ENCODE results near the gene CABCOCO1.

CABCOCO1 gene

GRCh38 chr10:61757525-61758397 is 95.0 kb downstream of the CABCOCO1 start:
- DNase-seq = no peak

- no peak for DNase-seq
Measured at GRCh38 chr10:61758433-61758832, 95.7 kb downstream of the CABCOCO1 start.

- DNase-seq = no peak
Measured at GRCh38 chr10:61759751-61760150, 97.0 kb downstream of the CABCOCO1 start.

- DNase-seq = no peak
Measured at GRCh38 chr10:61760943-61761824, 98.5 kb downstream of the CABCOCO1 start.

GRCh38 chr10:61761825-61762217 is 99.1 kb downstream of the CABCOCO1 start:
- DNase-seq = no peak

- DNase-seq = no peak
Measured at GRCh38 chr10:61763778-61764177, 101.0 kb downstream of the CABCOCO1 start.

- DNase-seq = no peak
Measured at GRCh38 chr10:61764486-61764885, 101.8 kb downstream of the CABCOCO1 start.

- DNase-seq = no peak
Measured at GRCh38 chr10:61765176-61766087, 102.7 kb downstream of the CABCOCO1 start.

GRCh38 chr10:61766927-61767326 is 104.2 kb downstream of the CABCOCO1 start:
- no peak for DNase-seq

- DNase-seq = no peak
Measured at GRCh38 chr10:61774031-61774430, 111.3 kb downstream of the CABCOCO1 start.

GRCh38 chr10:61775111-61775510 is 112.4 kb downstream of the CABCOCO1 start:
- no peak for DNase-seq

GRCh38 chr10:61776615-61777266 is 114.0 kb downstream of the CABCOCO1 start:
- no peak for DNase-seq

GRCh38 chr10:61778137-61778536 is 115.4 kb downstream of the CABCOCO1 start:
- DNase-seq = no peak

GRCh38 chr10:61779276-61779675 is 116.5 kb downstream of the CABCOCO1 start:
- no peak for DNase-seq

- peak; percentile 15 to 31 for DNase-seq
Measured at GRCh38 chr10:61779950-61780659, 117.4 kb downstream of the CABCOCO1 start.

GRCh38 chr10:61780732-61781131 is 118.0 kb downstream of the CABCOCO1 start:
- no peak for DNase-seq

GRCh38 chr10:61781969-61782403 is 119.3 kb downstream of the CABCOCO1 start:
- DNase-seq = peak in 1 of 2 experiments; percentile 14

GRCh38 chr10:61784354-61785133 is 121.8 kb downstream of the CABCOCO1 start:
- peak; percentile 54 to 61 for DNase-seq

GRCh38 chr10:61785473-61786105 is 122.9 kb downstream of the CABCOCO1 start:
- DNase-seq = no peak

- DNase-seq = peak; percentile 15 to 23
Measured at GRCh38 chr10:61786728-61787127, 124.0 kb downstream of the CABCOCO1 start.
